A673 (cell line): ENCODE data around the gene DHRS7. TPM values are rescaled to one million over a fixed set of nuclear protein-coding genes. Genes with fewer than 3 reads are reported as not detected.

Source experiments
- BruUV-seq: library from RNA; stranded (reverse); fragments of 400-500 nt; replicated peaks from 2 replicates; lab custom pipeline; 2021; lab: Mats Ljungman, UMichigan
- CTCF ChIA-PET: fragments of 300-600 bp; sonication (Branson Sonifier 250); formaldehyde crosslinking; loops from one replicate; lab custom pipeline; 2022; ENCODE audit warnings: antibody characterized with exemption; lab: Charles Lee
- POLR2A ChIA-PET: fragments of 300-600 bp; sonication (Branson Sonifier 250); formaldehyde crosslinking; loops from one replicate; lab custom pipeline; 2022; ENCODE audit warnings: antibody characterized with exemption; ENCODE audit not compliant: low non-redundant PET; lab: Charles Lee
- DNase-seq: peaks from one replicate; pipeline ENCODE4 v3.0.0-alpha.2; 2015; ENCODE audit warnings: low spot score
- H3K27ac ChIP-seq: fragments of 200-600 bp; sonication (generic); 2 replicates; pipeline ENCODE4 v1.5.1; 2016; ENCODE audit warnings: mixed run types, low read depth, mild to moderate bottlenecking, mixed read lengths, antibody characterized with exemption, low read length; ENCODE audit not compliant: poor library complexity, severe bottlenecking
- H3K27me3 ChIP-seq: fragments of 200-600 bp; sonication (generic); replicated peaks from 2 replicates; pipeline ENCODE4 v1.6.1; 2017; ENCODE audit warnings: mixed run types, low read depth, mild to moderate bottlenecking, mixed read lengths, antibody characterized with exemption, low read length; ENCODE audit not compliant: insufficient read depth, poor library complexity
- H3K36me3 ChIP-seq: fragments of 200-600 bp; sonication (generic); 2 replicates; pipeline ENCODE4 v1.6.1; 2016; ENCODE audit warnings: mixed run types, mild to moderate bottlenecking, mixed read lengths, antibody characterized with exemption, low read length; ENCODE audit not compliant: insufficient read depth, poor library complexity, severe bottlenecking
- H3K4me1 ChIP-seq: fragments of 200-600 bp; sonication (generic); 2 replicates; pipeline ENCODE4 v1.6.1; 2017; ENCODE audit warnings: mixed run types, mild to moderate bottlenecking, mixed read lengths, antibody characterized with exemption, low read length; ENCODE audit not compliant: insufficient read depth, poor library complexity, severe bottlenecking
- H3K4me3 ChIP-seq: fragments of 200-600 bp; sonication (generic); 2 replicates; pipeline ENCODE4 v1.5.1; 2016; ENCODE audit warnings: low read depth, mixed run types, mild to moderate bottlenecking, mixed read lengths, low read length; ENCODE audit not compliant: poor library complexity, severe bottlenecking
- H3K9me3 ChIP-seq: fragments of 200-600 bp; sonication (generic); 2 replicates; pipeline ENCODE4 v1.6.1; 2016; ENCODE audit warnings: mixed run types, low read depth, mild to moderate bottlenecking, mixed read lengths, antibody characterized with exemption, low read length; ENCODE audit not compliant: poor library complexity, severe bottlenecking
- EZH2 ChIP-seq: fragments of 200-600 bp; sonication (generic); IDR thresholded peaks from 2 replicates; pipeline ENCODE4 v1.6.1; 2017; ENCODE audit warnings: borderline replicate concordance, low read depth, mild to moderate bottlenecking, mixed read lengths, antibody characterized with exemption, low read length; ENCODE audit not compliant: poor library complexity, severe bottlenecking
- intact Hi-C: fragments of 100-400 bp; cut with micrococcal nuclease; formaldehyde crosslinking; loops from one replicate; pipeline ENCODE4 v1.10.0; 2022; ENCODE audit not compliant: unreplicated experiment
- total RNA-seq: library from RNA; stranded (reverse); gene quantifications from 2 replicates; pipeline ENCODE4 v1.2.3, GENCODE V29; 2021
- TF ChIP-seq, protein P1 (sequence below): fragments of 300-800, 200-600 bp; sonication (generic); conservative IDR thresholded peaks from 2 replicates; pipeline ENCODE4 v1.5.1; 2017; ENCODE audit warnings: low read depth, mild to moderate bottlenecking, antibody characterized with exemption, low read length, moderate library complexity, mixed read lengths

DHRS7 gene
- total RNA-seq, 1 experiment from 2014 or later = 17.9 TPM

DNA sequence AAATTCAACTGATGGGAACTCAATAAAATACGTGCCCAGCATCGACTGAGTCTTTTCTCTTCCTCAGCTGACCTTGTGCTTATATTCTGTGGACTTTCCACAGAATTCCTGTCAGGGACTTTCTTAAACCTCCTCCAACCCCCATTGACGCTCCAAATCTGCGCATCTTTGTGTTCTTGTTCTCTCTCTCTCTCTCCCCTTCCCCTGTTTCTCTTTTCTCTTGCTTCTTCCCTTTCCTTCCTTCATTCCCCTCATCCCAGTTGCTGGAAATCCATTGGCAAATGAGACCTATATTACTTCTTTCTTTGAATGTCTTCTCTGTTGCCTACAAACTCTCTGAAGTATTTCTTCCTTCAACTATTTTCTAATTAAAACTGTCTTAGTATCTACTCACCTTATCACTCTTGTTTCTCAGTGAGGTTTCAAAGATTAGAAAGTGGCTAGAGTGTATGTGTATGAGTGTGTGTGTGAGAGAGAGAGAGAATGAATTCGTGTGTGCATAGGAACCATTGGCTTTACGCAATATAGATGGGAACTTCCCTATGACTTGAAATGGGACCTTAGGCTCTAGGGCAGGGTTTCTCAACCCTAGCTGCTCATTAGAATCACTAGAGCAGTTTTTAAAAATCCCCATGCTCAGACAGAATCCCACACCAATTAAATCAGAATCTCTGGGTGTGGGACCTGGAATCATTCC lies 41.8 kb upstream of the DHRS7 start:
- intact Hi-C loops = loop anchor here (5.0 kb wide), 1 partner anchor 135 kb away; no protein-coding TSS in a partner anchor
- ChIA-PET CTCF (no interaction called here), POLR2A (no interaction called here)
- no TSS peak for BruUV-seq
- no peaks in the 10 kb centered on the region for H3K27me3 ChIP-seq
- H3K36me3 ChIP-seq = no peaks in the 10 kb centered on the region
- H3K4me1 ChIP-seq = no peaks in the 10 kb centered on the region
- TF ChIP-seq EZH2 = no peak
- TF ChIP-seq, protein P1, sequence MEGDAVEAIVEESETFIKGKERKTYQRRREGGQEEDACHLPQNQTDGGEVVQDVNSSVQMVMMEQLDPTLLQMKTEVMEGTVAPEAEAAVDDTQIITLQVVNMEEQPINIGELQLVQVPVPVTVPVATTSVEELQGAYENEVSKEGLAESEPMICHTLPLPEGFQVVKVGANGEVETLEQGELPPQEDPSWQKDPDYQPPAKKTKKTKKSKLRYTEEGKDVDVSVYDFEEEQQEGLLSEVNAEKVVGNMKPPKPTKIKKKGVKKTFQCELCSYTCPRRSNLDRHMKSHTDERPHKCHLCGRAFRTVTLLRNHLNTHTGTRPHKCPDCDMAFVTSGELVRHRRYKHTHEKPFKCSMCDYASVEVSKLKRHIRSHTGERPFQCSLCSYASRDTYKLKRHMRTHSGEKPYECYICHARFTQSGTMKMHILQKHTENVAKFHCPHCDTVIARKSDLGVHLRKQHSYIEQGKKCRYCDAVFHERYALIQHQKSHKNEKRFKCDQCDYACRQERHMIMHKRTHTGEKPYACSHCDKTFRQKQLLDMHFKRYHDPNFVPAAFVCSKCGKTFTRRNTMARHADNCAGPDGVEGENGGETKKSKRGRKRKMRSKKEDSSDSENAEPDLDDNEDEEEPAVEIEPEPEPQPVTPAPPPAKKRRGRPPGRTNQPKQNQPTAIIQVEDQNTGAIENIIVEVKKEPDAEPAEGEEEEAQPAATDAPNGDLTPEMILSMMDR = no peak
- no peak overlapping the region for H3K4me3 ChIP-seq
- H3K27ac ChIP-seq = no peak overlapping the region
- no peaks in the 10 kb centered on the region for H3K9me3 ChIP-seq
- no peak for DNase-seq

DNA sequence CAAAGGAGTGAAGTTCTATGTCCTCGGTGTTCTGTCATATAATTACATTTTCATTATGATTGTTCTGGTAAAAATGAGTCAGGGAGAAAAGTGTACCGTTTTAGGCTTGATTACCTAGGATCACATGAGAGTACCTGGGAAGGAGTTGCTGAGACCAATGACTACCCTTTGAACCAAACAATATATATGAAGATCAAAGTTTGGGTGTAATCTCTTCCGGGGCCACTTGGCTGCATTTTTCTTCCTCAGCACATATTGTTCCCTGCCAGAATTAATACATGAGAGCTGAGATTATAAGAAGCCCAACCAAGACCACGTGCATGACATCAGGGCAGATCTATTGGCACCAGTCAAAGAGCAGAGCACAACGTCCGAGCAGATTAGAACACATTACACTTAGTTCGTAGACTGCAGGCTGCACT lies 41.1 kb upstream of the DHRS7 start:
- DNase-seq = no peak
- TF ChIP-seq EZH2 = no peak
- TF ChIP-seq, protein P1 = no peak
- Histone ChIP-seq H3K36me3 (no peaks in the 10 kb centered on the region), H3K4me1 (no peaks in the 10 kb centered on the region), H3K9me3 (no peaks in the 10 kb centered on the region), H3K4me3 (no peak overlapping the region), H3K27ac (no peak overlapping the region), H3K27me3 (no peaks in the 10 kb centered on the region)
- CTCF ChIA-PET = no interaction called here
- POLR2A ChIA-PET = no interaction called here
- intact Hi-C loops = loop anchor here (5.0 kb wide), 1 partner anchor 136 kb away; no protein-coding TSS in a partner anchor
- BruUV-seq = no TSS peak

DNA sequence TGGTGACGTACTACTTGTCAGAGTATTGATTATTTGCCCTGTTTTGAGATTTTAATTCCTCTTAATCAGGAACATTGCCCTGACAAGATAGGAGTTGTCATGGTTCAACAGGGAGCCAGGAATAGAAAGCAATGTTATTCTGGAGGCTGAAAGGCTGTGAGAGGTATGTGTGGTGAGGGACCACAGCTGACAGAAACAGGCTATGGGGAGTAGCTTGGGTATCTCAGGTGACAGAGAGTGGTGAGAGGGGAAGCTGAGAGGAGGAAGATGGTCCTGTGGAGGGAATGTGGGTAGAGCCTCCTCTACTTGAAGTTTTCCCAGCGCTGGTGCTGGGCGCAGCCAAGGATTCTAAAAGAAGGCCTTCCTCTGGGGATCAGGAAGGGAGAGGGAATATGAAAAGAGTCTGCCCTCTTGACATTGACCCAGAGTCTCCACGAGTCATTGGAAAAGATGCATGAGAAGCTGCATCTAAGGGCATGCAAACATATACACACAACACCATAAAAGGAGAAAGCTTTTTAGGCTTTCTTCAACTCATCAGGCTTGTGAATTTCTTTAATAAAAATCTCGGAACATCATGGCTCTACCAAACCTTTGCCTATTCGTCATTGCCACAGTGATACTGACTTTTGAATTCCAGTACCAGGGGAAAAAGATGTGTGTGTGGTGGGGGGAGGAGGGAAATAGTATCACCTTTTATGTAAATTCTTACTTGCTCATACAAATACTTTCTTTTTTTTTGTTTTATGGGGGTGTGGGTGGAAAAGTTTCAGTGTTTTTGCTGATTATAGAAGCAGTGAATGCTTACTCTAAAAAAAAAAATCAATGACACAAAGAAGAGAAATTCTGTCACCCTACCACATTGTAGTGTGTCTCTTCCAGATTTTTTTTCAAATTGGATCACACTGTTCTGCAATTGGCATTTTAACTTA lies 39.9 kb upstream of the DHRS7 start:
- no peaks in the 10 kb centered on the region for H3K27me3 ChIP-seq
- H3K36me3 ChIP-seq = no peaks in the 10 kb centered on the region
- H3K9me3 ChIP-seq = no peaks in the 10 kb centered on the region
- no peak overlapping the region for H3K27ac ChIP-seq
- no peaks in the 10 kb centered on the region for H3K4me1 ChIP-seq
- H3K4me3 ChIP-seq = no peak overlapping the region
- intact Hi-C loops = loop anchor here (5.0 kb wide), 1 partner anchor 137 kb away; no protein-coding TSS in a partner anchor
- POLR2A ChIA-PET = no interaction called here
- DNase-seq = no peak
- no TSS peak for BruUV-seq
- TF ChIP-seq, protein P1 = no peak
- TF ChIP-seq EZH2 = no peak
- CTCF ChIA-PET = no interaction called here
